ENCODE results near the gene KIAA1755.

Gene KIAA1755

DNA sequence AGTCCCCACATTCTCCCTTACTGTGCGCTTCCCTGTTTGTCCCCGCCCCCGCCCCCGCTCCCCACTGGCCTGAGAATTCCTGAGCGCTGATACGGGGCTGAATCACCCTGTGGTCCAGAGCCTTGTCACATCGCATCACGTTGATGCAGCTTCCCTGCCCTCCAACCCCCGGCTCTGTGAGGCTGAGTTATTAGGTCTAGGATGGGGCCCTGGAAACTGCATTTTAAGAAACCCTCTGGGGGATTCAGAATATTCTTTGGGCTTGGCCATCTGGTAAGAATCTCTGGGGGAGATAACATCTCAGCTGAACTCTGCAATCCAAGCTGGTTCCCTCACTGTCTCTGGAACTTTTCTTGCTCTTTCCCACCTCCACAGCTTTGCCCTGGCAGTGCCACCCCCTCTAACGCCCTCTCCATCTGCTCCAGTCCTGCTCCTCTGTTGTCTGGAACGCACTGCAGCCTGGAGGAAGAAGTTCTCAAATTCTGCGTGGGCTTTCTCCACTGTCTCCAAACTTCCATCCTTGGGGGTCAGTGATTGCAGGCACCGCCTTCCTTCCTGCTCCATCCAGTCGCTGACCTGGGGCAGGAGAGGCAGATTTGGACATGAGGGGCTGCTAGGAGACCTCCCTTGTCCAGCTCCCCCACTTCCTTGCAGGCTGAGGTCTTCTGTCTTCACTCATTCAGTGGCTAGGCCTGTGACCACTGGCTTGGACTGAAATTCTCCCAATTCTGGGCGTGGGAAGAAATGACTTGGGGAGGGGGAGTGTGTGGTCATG, 42.6 kb downstream of the KIAA1755 start:
- FAIRE-seq = no peak

DNA sequence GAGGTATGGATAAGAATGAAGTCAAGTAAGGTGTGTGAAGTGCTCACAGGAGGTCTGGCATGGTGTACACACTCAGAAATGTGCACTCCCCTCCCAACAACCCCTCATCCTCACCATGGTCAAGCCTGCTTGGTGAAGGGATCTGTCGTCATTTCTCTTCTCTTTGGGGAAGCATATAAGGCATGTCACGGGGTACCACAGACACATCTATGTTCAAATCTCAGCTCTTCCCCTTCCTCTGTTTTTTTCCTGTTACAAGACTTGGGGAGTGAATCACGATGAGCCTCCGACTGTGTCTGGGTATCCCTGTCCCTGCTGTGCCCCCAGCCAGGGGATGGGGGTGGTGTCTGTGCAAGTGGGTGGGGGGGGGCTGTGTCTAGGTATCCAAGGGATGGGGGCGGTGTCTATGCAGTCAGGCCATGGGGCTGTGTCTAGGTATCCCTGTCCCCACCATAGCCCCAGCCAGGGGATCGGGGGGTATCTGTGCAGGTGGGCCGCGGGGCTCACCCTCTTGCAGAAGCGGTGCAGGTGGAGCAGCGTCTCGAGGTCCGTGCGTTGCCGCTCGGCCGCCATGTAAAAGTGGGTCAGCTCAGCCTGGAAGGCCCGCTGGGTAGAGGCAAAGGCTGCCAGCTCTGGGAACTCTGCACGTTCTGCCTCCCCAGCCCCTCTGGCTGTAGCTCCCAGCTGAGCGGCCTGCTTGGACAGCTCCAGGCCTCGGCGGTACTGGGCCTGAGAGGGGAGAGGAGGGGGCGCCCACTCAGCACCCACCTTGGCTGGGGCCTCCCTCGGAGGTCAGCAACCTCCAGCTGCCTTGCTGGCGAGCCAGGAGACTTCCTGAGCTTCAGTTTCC, 43.6 kb downstream of the KIAA1755 start:
- no peak for FAIRE-seq

DNA sequence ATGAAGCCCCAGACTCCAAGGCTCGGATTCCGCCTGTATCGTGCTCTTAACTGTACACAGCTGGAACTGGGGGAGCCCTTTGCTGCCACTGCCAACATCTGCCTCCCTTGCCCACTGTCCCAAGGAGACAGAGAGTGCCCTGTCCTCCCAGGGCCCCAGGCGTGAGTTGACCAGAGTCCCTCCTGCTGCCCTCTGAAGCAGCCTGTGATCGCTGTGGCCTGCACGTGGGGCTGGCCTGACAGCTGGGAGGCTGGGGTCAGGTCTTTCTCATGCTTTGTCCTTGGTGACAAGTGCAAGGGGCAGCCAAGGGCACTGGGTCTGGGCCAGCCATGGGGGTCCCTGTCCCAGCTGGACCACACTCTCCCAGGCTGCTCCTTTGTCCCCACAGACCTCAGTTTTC, 44.3 kb downstream of the KIAA1755 start:
- FAIRE-seq = no peak

DNA sequence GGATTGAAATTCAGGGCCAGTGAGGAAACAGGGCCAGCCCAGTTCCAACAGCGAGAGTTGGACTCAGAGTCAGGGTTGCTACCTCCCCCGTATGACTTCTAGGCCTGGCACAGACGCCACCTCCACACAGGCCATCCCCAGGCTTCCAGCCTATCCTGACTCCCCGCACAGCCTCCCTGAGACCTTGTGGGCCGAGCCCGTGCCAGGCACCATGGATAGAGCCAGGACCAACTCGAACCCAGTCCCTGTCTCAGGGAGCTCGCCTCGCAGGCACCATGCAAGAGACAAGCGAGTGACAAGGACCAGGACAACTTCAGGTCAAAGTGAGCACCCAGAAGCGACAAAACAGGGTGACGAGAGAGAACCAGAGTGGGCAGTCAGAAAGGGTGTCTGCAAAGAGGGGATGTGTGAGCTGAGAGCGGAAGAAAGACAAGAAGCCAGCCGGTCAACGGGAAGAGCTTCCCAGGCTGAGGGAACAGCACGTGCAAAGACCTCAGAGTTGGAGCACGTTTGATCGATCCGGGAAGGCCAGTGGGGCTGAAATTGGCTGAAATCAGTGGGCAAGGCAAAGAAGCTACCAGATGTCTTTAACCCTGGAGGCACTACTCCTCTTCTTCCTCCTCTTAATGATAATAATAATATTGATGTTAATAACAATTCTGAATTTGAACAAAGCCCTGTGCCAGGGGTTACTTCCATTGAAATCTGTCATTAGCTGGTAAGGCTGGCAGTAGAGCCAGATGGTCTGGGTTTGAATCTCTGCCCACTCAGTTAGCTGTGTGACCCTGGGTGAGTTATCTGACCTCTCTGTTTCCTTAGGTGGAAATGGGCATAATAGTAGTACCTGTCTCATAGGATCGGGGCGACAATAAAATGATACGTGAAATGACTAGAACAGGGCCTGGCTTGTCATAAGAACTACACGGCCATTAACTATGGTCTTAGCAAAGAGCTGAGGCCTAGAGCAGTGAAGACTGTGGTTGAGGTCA, 45.0 kb downstream of the KIAA1755 start:
- FAIRE-seq = no peak

DNA sequence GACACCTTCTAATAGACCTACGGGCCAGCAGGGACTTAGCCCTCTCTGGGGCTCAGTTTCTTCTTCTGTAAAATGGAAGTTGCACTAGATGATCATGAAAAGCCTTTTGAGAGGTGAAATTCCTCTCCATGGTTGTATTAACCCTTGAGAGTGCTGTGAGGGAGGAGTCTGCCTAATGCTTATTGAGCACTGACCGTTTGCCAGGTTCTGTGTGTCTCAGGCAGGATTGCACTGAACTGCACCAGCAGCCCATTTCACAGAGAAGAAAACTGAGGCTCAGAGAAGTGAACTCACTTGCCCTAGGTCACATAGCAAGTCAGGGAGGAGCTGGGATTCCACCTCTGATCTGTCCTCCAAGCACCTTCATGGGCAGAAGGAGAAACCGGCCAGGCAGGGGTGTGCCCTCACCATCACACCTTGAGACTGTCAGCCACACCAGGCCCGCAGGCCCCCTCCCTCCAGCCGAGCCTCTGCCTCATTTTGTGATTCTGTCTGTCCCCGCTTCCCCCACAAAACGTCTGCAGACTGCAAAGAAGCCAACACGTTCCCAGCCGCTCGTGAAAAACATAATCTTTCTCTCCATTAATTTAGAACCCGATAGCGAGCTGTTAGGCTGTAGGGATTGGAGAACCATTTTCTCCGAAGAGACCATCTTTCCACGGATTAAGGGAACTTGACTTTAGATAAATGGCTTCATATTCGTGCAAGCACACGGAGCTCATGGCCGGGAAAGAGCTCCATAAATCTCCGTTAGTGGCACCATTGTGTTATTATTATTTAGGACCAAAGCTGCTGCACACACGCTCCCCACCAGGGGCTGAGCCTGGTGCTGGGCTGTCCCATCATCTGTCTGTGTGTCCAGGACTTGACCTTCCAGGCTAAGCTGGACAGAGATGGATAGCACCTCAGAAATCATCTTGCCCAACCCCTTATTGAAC, 46.0 kb downstream of the KIAA1755 start:
- FAIRE-seq = no peak

DNA sequence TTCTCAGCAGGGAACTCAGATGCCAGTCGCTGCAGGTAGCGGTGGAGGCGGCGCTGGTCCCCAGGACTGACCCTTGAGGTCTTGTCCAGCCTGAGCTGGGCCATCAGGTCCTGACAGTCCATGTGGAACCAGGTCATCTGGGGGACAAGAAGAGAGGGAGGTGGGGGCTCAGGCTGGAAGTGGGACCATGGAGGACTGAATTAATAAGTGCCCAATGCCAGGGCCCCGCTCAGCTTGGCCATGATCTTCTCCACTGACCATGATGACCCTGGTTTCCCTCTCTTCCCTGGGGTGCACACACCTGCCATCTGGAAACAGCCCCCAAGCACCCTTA, 47.0 kb downstream of the KIAA1755 start:
- FAIRE-seq = no peak

DNA sequence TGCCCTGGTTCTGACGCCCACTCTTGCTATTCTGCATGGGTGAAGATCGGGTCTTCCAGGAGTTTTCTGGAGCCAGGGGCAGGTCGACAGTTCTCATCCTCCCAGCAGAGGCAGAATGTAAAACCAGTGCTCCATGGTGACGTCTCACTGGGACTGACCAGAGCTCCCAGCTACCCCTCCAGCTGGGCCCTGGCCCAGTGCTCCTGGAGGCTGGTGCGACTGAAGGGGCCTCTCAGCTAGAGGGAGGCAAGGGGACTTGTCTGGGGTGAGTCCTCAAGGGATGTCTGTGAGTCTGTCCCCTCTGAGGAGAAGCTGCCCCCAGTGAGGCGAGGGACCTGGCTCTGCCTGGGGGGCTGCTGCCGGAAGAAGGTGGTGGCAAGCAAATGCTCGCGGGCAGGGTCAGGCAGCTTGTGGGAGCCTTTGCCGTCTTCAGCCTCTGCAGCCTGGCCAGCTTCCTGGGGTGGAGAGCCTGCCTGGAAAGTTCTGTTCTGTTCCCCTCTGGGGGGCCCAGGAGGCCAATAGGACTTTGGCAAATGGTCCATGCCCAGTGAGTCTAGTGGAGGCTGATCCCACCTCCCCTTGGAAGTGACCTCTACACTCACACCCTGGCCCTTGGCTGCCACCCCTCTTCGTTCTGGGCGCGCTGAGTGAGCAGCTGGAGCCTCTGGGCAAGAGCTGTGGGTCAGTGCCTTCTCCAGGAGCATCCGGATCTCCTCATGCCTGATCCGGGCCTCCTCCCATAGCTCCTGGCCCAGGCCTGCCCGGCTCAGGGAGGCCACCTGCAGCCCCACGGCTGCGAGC, 47.5 kb downstream of the KIAA1755 start:
- FAIRE-seq = no peak

DNA sequence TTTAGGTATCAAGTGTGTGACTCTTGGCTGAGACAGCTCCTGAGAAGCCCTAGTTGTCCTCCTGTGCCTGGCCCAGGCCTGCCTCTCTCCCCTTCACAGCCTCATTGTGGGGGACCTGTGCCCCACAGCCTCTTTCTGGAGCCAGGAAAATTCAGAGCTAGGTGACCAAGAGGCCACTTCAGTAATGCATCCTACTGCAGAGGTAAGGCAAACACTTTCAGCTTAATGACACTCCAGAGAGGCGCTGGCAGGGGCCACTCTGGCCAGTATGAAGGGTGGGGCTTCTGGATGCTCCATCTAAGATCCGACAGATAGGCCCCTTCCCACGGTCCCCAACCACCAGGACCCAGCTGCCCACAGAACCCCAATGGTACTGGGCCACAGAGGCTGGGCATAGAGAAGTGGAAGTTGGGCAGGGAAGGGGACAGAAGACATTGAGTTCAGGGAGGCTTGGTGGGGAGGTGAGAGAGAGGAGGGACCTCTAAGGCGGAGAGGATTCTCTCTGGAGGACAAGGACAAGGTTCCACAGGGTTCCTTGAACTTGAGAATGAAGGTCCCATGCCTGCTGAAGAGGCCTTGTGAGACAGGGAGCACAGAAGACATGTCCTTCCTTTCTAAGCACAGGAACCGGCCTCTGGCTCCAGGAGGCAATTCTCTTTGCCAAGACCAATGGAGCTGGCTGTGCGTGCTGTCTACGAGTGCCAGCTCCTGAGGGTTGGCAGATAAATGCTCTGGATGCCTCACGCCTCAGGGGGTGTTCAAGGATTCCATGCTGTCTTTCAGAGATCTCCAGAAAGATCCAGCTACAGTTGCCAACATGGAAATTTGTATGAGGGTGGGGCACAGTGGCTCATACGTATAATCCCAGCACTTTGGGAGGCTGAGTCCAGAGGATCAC, 49.1 kb downstream of the KIAA1755 start:
- FAIRE-seq = no peak

DNA sequence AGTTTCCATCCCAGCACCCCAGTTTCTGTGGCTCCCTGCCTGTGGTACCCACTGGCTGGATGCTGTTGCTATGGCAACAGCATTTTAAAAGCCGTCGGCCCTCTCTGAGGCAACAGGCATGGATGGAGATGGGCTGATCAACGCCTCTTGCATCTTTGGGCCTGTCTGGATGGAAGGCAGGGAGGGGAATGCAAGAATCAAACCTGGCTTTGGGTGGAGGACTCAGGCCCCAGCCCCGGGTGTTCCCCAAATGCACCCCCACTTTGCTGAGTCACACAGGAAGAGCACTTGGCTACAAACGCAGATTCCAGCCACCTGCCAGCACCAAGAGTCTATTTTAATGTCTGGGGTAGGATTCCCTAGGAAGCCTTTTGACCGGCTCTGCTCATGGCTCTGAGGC, 49.8 kb downstream of the KIAA1755 start:
- no peak for FAIRE-seq

DNA sequence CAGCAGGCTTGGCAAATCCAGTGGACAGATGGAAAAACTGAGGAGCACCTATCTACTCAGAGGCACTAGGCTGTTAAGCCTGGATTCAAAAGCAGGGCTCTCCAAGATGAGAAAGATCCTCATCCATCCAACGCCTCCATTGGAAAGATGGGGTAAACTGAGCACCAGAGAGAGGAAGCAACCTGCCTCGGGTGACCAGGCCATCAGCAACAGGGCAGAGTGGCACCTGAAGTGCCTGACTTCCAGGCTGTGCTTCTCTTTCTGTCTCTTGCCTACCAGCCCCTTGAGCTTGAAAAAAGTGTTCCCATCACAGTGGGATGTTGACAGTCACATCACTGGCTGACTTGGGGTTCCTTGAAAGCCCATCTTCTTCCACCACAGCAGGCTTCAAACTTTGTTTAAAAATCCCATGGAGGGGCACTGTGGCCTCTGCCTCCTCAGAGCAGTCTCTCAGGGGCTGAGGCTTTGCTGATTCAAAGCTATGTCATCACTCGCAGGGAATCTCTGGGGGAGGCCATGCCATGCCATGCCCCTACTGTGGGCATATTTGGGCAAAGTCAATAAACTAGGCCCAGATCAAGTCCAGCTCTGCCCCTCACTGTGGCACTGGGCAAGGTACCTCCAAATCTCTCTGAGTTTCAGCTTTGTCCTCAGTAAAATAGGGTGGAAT, 50.7 kb downstream of the KIAA1755 start:
- no peak for FAIRE-seq

DNA sequence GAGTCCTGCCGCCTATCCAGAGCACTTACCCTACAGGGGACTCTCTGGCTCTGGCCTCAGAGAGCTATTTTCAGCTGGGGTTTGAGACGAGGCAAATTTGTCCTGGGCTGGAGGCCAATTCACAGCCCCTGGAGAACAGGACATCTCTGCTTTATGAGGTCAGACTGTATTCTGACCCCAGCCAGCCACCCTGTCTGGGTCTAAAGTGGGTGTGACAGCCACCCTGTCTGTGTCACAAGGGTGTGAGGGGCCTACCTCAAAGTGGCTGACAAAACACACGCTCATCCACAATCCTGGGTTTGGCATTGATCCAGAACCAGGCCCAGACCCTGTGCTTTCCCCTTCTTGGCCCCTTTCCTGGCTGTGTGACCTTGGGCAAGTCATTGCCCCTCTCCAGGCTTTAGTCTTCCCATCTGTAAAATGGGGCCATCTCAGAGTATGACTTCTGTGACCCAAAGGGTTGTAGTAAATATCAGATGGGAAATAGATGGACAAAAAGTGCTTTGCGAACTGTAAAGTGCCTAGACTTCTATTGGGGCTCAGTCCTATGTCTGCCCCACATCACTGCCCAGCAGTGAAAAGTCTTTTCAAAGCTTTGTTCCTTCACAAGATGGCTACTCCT, 51.4 kb downstream of the KIAA1755 start:
- FAIRE-seq = no peak

DNA sequence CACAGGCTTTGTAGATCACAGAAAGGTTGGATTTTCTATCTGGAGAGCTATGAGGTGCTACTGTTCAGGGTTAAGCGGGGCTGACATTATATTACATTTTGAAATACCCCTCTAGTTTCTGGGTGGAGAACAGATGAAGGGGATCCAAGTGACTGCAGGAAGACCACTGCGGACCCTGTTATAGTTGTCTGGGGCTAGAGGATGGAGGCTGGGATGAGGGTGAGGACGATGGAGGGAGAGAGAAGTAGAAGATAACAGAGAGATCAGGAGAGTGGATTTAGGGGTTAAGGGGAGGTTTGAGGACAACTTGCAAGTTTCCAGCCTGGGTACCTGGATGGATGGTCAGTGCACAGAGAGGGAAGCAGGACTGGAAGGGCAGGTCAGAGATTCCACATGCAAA, 52.0 kb downstream of the KIAA1755 start:
- FAIRE-seq = no peak

DNA sequence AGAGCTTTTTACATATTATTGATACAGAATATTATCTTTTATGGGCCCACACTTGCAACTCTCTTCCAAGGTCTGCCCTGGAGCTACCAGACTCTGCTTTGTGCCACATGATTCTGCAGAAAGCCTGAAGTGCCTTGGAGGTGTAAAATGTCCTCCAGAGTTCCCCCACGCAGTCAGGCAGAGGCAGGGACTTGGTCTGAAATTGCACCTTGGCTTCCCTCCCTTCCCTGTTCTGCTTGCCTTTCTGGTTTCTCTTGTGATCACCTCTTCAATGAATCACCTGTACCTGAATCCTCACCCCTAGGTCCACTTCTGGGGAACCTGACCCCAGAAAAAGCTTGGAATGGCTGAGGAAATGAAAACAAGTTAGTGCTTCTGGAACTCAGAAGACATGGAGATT, 52.4 kb downstream of the KIAA1755 start:
- no peak for FAIRE-seq

DNA sequence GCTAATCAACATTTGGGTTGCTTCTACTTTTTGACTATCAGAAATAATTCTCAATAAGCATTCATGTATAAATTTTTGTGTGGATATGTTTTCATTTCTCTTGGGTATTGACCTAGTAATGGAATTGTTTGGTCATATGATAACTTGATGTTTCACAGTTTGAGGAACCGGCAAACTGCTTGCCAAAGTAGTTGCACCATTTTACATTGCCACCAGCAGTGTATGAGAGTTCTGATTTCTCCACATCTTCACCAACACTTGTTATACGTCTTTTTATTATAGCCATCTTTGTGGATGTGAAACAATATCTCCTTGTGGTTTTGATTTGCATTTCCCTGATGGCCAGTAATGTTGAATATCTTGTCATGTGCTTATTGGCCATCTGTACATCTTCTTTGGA, 52.9 kb downstream of the KIAA1755 start:
- no peak for FAIRE-seq

DNA sequence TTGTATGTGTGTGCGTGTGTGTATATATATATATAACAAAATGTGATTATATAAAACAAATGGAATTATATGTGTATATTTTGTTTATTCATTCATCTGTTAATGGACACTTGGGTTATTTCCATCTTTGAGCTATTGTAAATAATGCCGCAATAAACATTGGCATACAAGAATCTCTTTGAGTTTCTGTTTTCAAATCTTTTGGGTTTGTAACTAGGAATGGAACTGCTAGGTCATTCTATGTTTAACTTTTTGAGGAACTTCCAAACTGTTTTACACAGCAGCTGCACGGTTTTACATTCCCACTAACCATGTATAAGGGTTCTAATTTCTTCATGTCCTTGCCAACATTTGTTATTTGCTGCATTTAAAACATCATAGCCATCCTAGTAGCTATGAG, 55.5 kb downstream of the KIAA1755 start:
- no peak for FAIRE-seq

DNA sequence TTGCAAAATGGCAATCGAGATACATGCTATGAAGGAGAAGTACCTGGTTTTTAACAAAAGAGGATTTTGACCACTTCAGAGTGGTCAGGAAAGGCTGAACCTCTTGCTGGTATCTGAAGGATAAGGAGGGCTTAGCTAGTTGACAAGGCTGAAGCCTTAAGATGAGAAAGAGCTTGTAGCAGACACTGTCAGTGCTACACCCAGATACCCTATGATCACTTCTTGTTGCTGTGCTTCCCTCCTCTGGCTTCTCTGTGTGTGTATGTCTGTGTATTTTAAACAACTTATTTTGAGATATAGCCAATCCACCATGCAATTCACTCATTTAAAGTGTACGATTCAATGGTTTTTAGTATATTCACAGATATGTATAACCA, 56.6 kb downstream of the KIAA1755 start:
- FAIRE-seq = no peak

DNA sequence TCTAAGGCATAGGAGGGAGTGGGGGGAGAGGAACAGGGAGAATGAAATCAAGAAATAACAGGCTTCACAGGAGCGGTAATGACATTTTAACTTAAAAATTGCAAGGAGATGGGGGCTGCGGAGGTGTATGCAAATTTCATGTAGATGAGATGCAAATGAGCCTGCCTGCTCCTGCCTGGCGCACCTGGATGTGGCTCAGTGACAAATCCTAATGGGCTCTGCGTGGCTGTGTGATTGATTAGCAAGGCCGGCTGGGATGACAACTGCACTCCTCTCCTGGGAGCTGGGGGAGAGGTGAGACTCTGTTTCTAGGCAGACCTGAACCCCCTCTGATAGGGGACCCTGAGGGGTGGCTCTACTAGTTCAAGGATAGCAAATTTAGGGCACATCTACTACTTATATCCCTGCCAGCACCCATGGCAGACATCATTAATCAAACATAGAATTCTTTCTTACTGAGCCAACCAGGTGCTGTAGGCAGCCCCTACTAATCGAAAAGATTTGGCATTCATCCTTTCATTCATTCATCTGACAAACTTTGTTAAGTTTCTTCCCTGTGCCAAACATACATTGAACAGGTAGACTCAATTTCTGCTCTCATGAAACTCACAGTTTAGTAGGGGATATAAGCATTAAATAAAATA, 57.1 kb downstream of the KIAA1755 start:
- FAIRE-seq = no peak

DNA sequence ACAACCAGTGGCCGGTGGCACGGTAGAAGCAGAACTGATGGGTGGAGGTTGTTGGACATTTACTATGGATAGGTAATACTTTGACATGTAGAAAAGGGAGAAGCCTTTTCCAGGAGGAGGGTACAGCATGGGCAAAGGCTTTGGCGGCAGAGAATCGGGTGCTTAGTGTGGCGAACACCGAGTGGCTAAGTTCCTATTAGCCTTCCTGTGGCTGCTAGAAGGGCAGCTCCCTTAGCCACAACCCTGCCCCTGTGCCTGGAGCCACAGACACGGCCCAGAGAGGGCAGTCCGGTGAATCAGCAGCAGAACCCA, 57.6 kb downstream of the KIAA1755 start:
- no peak for FAIRE-seq
